Adipocyte (in vitro differentiated cells): ENCODE measurements around the gene RASD1.

ENCODE experiments used
- DNase-seq: peaks from one replicate; pipeline ENCODE4 v3.0.0-alpha.2; 2015; ENCODE audit warnings: low read depth
- H3K27me3 ChIP-seq: replicated peaks from 2 replicates; pipeline ENCODE4 v1.7.0; 2013; ENCODE audit warnings: mild to moderate bottlenecking, low read length, moderate library complexity; ENCODE audit not compliant: control insufficient read depth, insufficient read depth
- H3K36me3 ChIP-seq: 2 replicates; pipeline ENCODE4 v1.7.0; 2013; ENCODE audit warnings: low read length, mild to moderate bottlenecking, moderate library complexity; ENCODE audit not compliant: control insufficient read depth, insufficient read depth, severe bottlenecking
- H3K4me1 ChIP-seq: 2 replicates; pipeline ENCODE4 v1.7.0; 2013; ENCODE audit warnings: mild to moderate bottlenecking, low read length, moderate library complexity; ENCODE audit not compliant: control insufficient read depth, insufficient read depth
- H3K4me3 ChIP-seq: 2 replicates; pipeline ENCODE4 v1.7.0; 2013; ENCODE audit warnings: mild to moderate bottlenecking, low read length, moderate library complexity
- H3K9ac ChIP-seq: 2 replicates; pipeline ENCODE4 v1.7.0; 2013; ENCODE audit warnings: mild to moderate bottlenecking, low read length, moderate library complexity
- H3K9me3 ChIP-seq: 2 replicates; pipeline ENCODE4 v1.7.0; 2013; ENCODE audit warnings: mild to moderate bottlenecking, low read length, moderate library complexity; ENCODE audit not compliant: control insufficient read depth

The RASD1 gene

GRCh38 chr17:17445296-17445924, 50.8 kb downstream of the RASD1 start:
- no peak overlapping the region for H3K9ac ChIP-seq
- no peaks in the 10 kb centered on the region for H3K36me3 ChIP-seq
- H3K27me3 ChIP-seq = no peaks in the 10 kb centered on the region
- peaks cover 7% of the 10 kb centered on the region for H3K4me1 ChIP-seq
- no peak overlapping the region for H3K4me3 ChIP-seq
- no peak for DNase-seq
- peaks cover 4% of the 10 kb centered on the region for H3K9me3 ChIP-seq
